ENCODE data around the gene TMEM184B.

- TF ChIP-seq CTCF (IDR thresholded peaks at IDR 0.05 in 8 of 11, conservative IDR thresholded peaks at IDR 0.05 in 3 of 11) = no peak
- no peak for TF ChIP-seq POLR2AphosphoS5 (IDR thresholded peaks at IDR 0.05)
- TF ChIP-seq POLR2A (IDR thresholded peaks at IDR 0.05) = no peak
Observed at GRCh38 chr22:38187413-38188212, 85.2 kb downstream of the TMEM184B start.

Data from spleen (tissue), 7 donors.